Measurements from ENCODE around the gene CPED1.
"Not testable (repeated sequence)": the region's sequence is repeated elsewhere in the genome, so short reads cannot be mapped to it uniquely, and the experiment has no call there.

CPED1 gene

DNA sequence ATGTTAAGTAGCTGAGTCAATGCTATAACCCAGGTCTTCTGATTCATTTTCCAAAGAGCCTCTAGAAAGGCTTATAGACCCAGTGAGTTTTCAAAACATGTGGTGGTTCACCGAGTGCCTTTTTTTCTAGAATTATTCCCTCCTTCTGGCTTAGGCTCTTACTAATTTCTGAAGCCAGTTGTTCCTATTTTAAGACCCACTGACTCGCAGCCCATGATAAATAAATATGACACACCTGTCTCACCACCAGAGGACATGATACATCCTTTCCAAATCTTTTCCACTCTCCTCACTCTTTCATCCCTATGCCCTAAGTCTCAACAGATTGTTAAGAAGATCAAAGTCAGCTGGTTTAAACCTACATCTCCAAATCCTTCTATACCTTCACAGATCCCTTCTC, 214.3 kb downstream of the CPED1 start:
- no peaks in the 10 kb centered on the region for H3K79me2 ChIP-seq (ENCODE audit: control insufficient read depth, insufficient read depth, low read length, unreplicated experiment)
- H3K27ac ChIP-seq (ENCODE audit: low read depth, low read length) = no peak overlapping the region
- H3K4me3 ChIP-seq (ENCODE audit: low read depth, low read length) = no peak overlapping the region
- H3K4me1 ChIP-seq (ENCODE audit: control insufficient read depth, insufficient read depth, low read length, unreplicated experiment) = no peaks in the 10 kb centered on the region
- no peak overlapping the region for H2AFZ ChIP-seq (ENCODE audit: low read length, unreplicated experiment)
- no peaks in the 10 kb centered on the region for H3K27me3 ChIP-seq (ENCODE audit: insufficient read depth, low read length)
- H3K36me3 ChIP-seq (ENCODE audit: insufficient read depth, low read length) = peaks cover 4% of the 10 kb centered on the region; the same call in 1 of the 2 replicates

- Histone ChIP-seq H3K4me1 (ENCODE audit: control insufficient read depth, insufficient read depth, low read length, unreplicated experiment) (no peaks in the 10 kb centered on the region), H3K79me2 (ENCODE audit: control insufficient read depth, insufficient read depth, low read length, unreplicated experiment) (no peaks in the 10 kb centered on the region), H3K27ac (ENCODE audit: low read depth, low read length) (no peak overlapping the region), H3K36me3 (ENCODE audit: insufficient read depth, low read length) (no peaks in the 10 kb centered on the region), H2AFZ (ENCODE audit: low read length, unreplicated experiment) (no peak overlapping the region), H3K4me3 (ENCODE audit: low read depth, low read length) (no peak overlapping the region), H3K27me3 (ENCODE audit: insufficient read depth, low read length) (no peaks in the 10 kb centered on the region)
These were observed 216.0 kb downstream of the CPED1 start for GRCh38 chr7:121204537-121204936.

GRCh38 chr7:121205777-121206176, 217.3 kb downstream of the CPED1 start:
- no peak overlapping the region for H3K27ac ChIP-seq (ENCODE audit: low read depth, low read length)
- H2AFZ ChIP-seq (ENCODE audit: low read length, unreplicated experiment) = no peak overlapping the region
- H3K4me1 ChIP-seq (ENCODE audit: control insufficient read depth, insufficient read depth, low read length, unreplicated experiment) = no peaks in the 10 kb centered on the region
- no peaks in the 10 kb centered on the region for H3K36me3 ChIP-seq (ENCODE audit: insufficient read depth, low read length)
- no peaks in the 10 kb centered on the region for H3K79me2 ChIP-seq (ENCODE audit: control insufficient read depth, insufficient read depth, low read length, unreplicated experiment)
- no peaks in the 10 kb centered on the region for H3K27me3 ChIP-seq (ENCODE audit: insufficient read depth, low read length)
- no peak overlapping the region for H3K4me3 ChIP-seq (ENCODE audit: low read depth, low read length)

DNA sequence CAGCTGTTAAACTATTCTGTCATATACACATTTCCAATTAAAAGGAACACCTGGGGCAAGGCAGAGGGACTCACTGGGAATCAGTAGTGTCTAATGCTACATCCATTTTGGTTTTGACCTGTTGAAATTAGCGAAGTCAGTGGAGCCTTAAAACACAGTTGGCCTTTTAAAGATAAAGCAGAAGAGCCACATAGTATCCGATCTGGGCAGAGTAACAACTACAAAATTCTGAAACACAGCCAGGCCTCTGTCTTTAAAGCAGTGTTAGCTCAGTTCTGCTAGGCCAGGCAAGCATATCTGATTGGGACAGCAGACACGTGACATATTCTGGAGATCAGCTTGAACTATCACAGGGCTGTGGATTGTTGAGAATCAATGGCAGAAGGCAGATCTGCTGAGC, 222.7 kb downstream of the CPED1 start:
- Histone ChIP-seq H3K79me2 (ENCODE audit: control insufficient read depth, insufficient read depth, low read length, unreplicated experiment) (no peaks in the 10 kb centered on the region), H2AFZ (ENCODE audit: low read length, unreplicated experiment) (no peak overlapping the region), H3K4me3 (ENCODE audit: low read depth, low read length) (no peak overlapping the region), H3K4me1 (ENCODE audit: control insufficient read depth, insufficient read depth, low read length, unreplicated experiment) (no peaks in the 10 kb centered on the region), H3K36me3 (ENCODE audit: insufficient read depth, low read length) (no peaks in the 10 kb centered on the region), H3K27ac (ENCODE audit: low read depth, low read length) (no peak overlapping the region), H3K27me3 (ENCODE audit: insufficient read depth, low read length) (no peaks in the 10 kb centered on the region)

- Histone ChIP-seq H3K36me3 (ENCODE audit: insufficient read depth, low read length) (no peaks in the 10 kb centered on the region), H3K4me1 (ENCODE audit: control insufficient read depth, insufficient read depth, low read length, unreplicated experiment) (no peaks in the 10 kb centered on the region), H3K27me3 (ENCODE audit: insufficient read depth, low read length) (no peaks in the 10 kb centered on the region)
These were observed 223.5 kb downstream of the CPED1 start for GRCh38 chr7:121212036-121212435.

GRCh38 chr7:121214657-121215056, 226.1 kb downstream of the CPED1 start:
- no peaks in the 10 kb centered on the region for H3K36me3 ChIP-seq (ENCODE audit: insufficient read depth, low read length)
- no peak overlapping the region for H2AFZ ChIP-seq (ENCODE audit: low read length, unreplicated experiment)
- H3K4me3 ChIP-seq (ENCODE audit: low read depth, low read length) = no peak overlapping the region
- no peaks in the 10 kb centered on the region for H3K4me1 ChIP-seq (ENCODE audit: control insufficient read depth, insufficient read depth, low read length, unreplicated experiment)
- no peaks in the 10 kb centered on the region for H3K79me2 ChIP-seq (ENCODE audit: control insufficient read depth, insufficient read depth, low read length, unreplicated experiment)
- H3K27ac ChIP-seq (ENCODE audit: low read depth, low read length) = no peak overlapping the region
- no peaks in the 10 kb centered on the region for H3K27me3 ChIP-seq (ENCODE audit: insufficient read depth, low read length)

More at GRCh38 chr7:121212036-121212435, 223.5 kb downstream of the CPED1 start:
- Histone ChIP-seq H3K79me2 (ENCODE audit: control insufficient read depth, insufficient read depth, low read length, unreplicated experiment) (no peaks in the 10 kb centered on the region), H3K4me3 (ENCODE audit: low read depth, low read length) (no peak overlapping the region), H3K27ac (ENCODE audit: low read depth, low read length) (no peak overlapping the region), H2AFZ (ENCODE audit: low read length, unreplicated experiment) (no peak overlapping the region)

GRCh38 chr7:121219026-121219425, 230.5 kb downstream of the CPED1 start:
- Histone ChIP-seq H3K4me3 (ENCODE audit: low read depth, low read length) (no peak overlapping the region), H3K36me3 (ENCODE audit: insufficient read depth, low read length) (no peaks in the 10 kb centered on the region), H3K4me1 (ENCODE audit: control insufficient read depth, insufficient read depth, low read length, unreplicated experiment) (no peaks in the 10 kb centered on the region), H3K27ac (ENCODE audit: low read depth, low read length) (no peak overlapping the region), H2AFZ (ENCODE audit: low read length, unreplicated experiment) (no peak overlapping the region), H3K27me3 (ENCODE audit: insufficient read depth, low read length) (no peaks in the 10 kb centered on the region), H3K79me2 (ENCODE audit: control insufficient read depth, insufficient read depth, low read length, unreplicated experiment) (no peaks in the 10 kb centered on the region)

- not testable (repeated sequence) for H3K27ac ChIP-seq (ENCODE audit: low read depth, low read length); H3K36me3 ChIP-seq (ENCODE audit: insufficient read depth, low read length); H3K4me3 ChIP-seq (ENCODE audit: low read depth, low read length); H3K27me3 ChIP-seq (ENCODE audit: insufficient read depth, low read length); H2AFZ ChIP-seq (ENCODE audit: low read length, unreplicated experiment); H3K4me1 ChIP-seq (ENCODE audit: control insufficient read depth, insufficient read depth, low read length, unreplicated experiment); H3K79me2 ChIP-seq (ENCODE audit: control insufficient read depth, insufficient read depth, low read length, unreplicated experiment)
These were observed 232.6 kb downstream of the CPED1 start for GRCh38 chr7:121221108-121221507.

DNA sequence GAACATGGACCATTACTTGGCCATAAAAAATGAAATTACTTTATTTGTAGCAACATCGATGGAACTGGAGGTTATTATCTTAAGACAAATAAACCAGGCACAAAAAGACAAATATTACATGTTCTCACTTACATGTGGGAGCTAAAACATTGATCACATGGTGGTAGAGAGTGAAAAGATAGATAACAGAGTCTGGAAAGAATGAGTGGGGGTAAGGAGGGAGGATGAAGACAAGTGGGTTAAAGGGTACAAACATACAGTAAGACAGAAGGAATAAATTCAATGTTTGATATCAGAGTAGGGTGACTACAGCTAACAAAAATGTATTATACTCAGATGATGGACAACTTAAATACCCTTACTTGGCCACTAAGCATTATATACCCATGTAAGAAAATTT, 240.3 kb downstream of the CPED1 start:
- Histone ChIP-seq H3K79me2 (ENCODE audit: control insufficient read depth, insufficient read depth, low read length, unreplicated experiment) (no peaks in the 10 kb centered on the region), H3K27me3 (ENCODE audit: insufficient read depth, low read length) (no peaks in the 10 kb centered on the region), H2AFZ (ENCODE audit: low read length, unreplicated experiment) (no peak overlapping the region), H3K36me3 (ENCODE audit: insufficient read depth, low read length) (no peaks in the 10 kb centered on the region), H3K4me3 (ENCODE audit: low read depth, low read length) (no peak overlapping the region), H3K27ac (ENCODE audit: low read depth, low read length) (no peak overlapping the region), H3K4me1 (ENCODE audit: control insufficient read depth, insufficient read depth, low read length, unreplicated experiment) (no peaks in the 10 kb centered on the region)

GRCh38 chr7:121235201-121235600, 246.7 kb downstream of the CPED1 start:
- H3K4me1 ChIP-seq (ENCODE audit: control insufficient read depth, insufficient read depth, low read length, unreplicated experiment) = no peaks in the 10 kb centered on the region
- H2AFZ ChIP-seq (ENCODE audit: low read length, unreplicated experiment) = no peak overlapping the region
- H3K27me3 ChIP-seq (ENCODE audit: insufficient read depth, low read length) = no peaks in the 10 kb centered on the region
- no peaks in the 10 kb centered on the region for H3K36me3 ChIP-seq (ENCODE audit: insufficient read depth, low read length)
- no peaks in the 10 kb centered on the region for H3K79me2 ChIP-seq (ENCODE audit: control insufficient read depth, insufficient read depth, low read length, unreplicated experiment)
- no peak overlapping the region for H3K4me3 ChIP-seq (ENCODE audit: low read depth, low read length)
- H3K27ac ChIP-seq (ENCODE audit: low read depth, low read length) = no peak overlapping the region

DNA sequence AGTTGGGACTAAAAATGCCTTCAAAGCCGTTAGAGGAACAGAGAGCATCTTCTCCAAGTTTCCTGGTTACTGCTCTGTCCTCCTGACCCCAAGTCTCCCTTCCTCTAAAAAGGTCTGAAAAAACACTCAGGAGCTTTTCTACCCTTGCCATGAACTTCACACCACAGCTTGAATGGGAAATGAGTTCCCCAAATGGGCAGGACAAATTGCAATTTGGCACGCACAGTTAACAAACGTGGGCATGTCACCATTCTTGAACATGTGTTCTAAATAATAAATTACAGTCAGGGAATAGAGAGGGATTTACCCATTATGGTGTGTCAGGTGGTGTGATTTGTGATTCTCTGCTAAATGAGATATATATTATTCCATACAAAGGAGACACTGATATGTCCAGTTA, 249.1 kb downstream of the CPED1 start:
- H2AFZ ChIP-seq (ENCODE audit: low read length, unreplicated experiment) = no peak overlapping the region
- H3K79me2 ChIP-seq (ENCODE audit: control insufficient read depth, insufficient read depth, low read length, unreplicated experiment) = no peaks in the 10 kb centered on the region
- no peak overlapping the region for H3K27ac ChIP-seq (ENCODE audit: low read depth, low read length)
- H3K4me1 ChIP-seq (ENCODE audit: control insufficient read depth, insufficient read depth, low read length, unreplicated experiment) = no peaks in the 10 kb centered on the region
- H3K4me3 ChIP-seq (ENCODE audit: low read depth, low read length) = no peak overlapping the region
- H3K27me3 ChIP-seq (ENCODE audit: insufficient read depth, low read length) = no peaks in the 10 kb centered on the region
- no peaks in the 10 kb centered on the region for H3K36me3 ChIP-seq (ENCODE audit: insufficient read depth, low read length)

Measured in ACC112 (cell line).